SU-DHL-6 (cell line): ENCODE measurements around the gene RYR2.

Experiments
- H2AFZ ChIP-seq: fragments of 200-600 bp; sonication (generic); 2 replicates; pipeline ENCODE4 v1.6.1; 2014; ENCODE audit warnings: low read depth, mild to moderate bottlenecking, moderate library complexity, mixed read lengths, antibody characterized with exemption, low read length; ENCODE audit not compliant: severe bottlenecking
- H3F3A ChIP-seq: fragments of 200-600 bp; shearing (Covaris generic); 2 replicates; pipeline ENCODE4 v1.6.0; 2016; ENCODE audit warnings: antibody characterized with exemption, mild to moderate bottlenecking; ENCODE audit not compliant: insufficient read depth
- H3K27ac ChIP-seq: fragments of 200-600 bp; sonication (generic); 2 replicates; pipeline ENCODE4 v1.5.1; 2016; ENCODE audit warnings: low read depth, mild to moderate bottlenecking, low read length, moderate library complexity, mixed read lengths
- H3K27me3 ChIP-seq: fragments of 200-600 bp; sonication (generic), shearing (Covaris generic); 2 replicates; pipeline ENCODE4 v1.6.0; 2014; ENCODE audit warnings: mild to moderate bottlenecking, low read length
- H3K36me3 ChIP-seq: fragments of 200-600 bp; sonication (generic); 2 replicates; pipeline ENCODE4 v1.6.1; 2014; ENCODE audit warnings: mild to moderate bottlenecking, low read length, mixed read lengths
- H3K4me2 ChIP-seq: fragments of 300-600, 200-600 bp; shearing (Covaris generic), sonication (generic); 2 replicates; pipeline ENCODE4 v1.6.0; 2014; ENCODE audit warnings: low read length, low read depth, mild to moderate bottlenecking; ENCODE audit not compliant: poor library complexity, severe bottlenecking
- H3K4me3 ChIP-seq: fragments of 200-600 bp; sonication (generic); 2 replicates; pipeline ENCODE4 v1.5.1; 2014; ENCODE audit warnings: antibody characterized with exemption, low read length, mild to moderate bottlenecking, mixed read lengths; ENCODE audit not compliant: insufficient read depth, poor library complexity, severe bottlenecking
- H3K79me2 ChIP-seq: fragments of 200-600 bp; sonication (generic); 2 replicates; pipeline ENCODE4 v1.6.1; 2014; ENCODE audit warnings: mild to moderate bottlenecking, low read length, moderate library complexity; ENCODE audit not compliant: insufficient read depth
- H3K9ac ChIP-seq: fragments of 200-600 bp; sonication (generic); 2 replicates; pipeline ENCODE4 v1.7.0; 2014; ENCODE audit warnings: mild to moderate bottlenecking, low read length
- H3K9me2 ChIP-seq: fragments of 200-600 bp; sonication (generic); replicated peaks from 2 replicates; pipeline ENCODE4 v1.6.1; 2014; ENCODE audit warnings: low read length; ENCODE audit not compliant: insufficient read depth
- H3K9me3 ChIP-seq: fragments of 200-600 bp; sonication (generic); 2 replicates; pipeline ENCODE4 v1.6.1; 2014; ENCODE audit warnings: low read length, mixed read lengths; ENCODE audit not compliant: insufficient read depth
- H4K20me1 ChIP-seq: fragments of 200-600 bp; sonication (generic); 2 replicates; pipeline ENCODE4 v1.6.1; 2014; ENCODE audit warnings: low read depth, mild to moderate bottlenecking, antibody characterized with exemption, low read length, moderate library complexity, mixed read lengths
- EZH2phosphoT487 ChIP-seq: fragments of 200-600 bp; sonication (generic), shearing (Covaris generic); conservative IDR thresholded peaks from 2 replicates; pipeline ENCODE4 v1.6.1; 2018; ENCODE audit warnings: mild to moderate bottlenecking, antibody characterized with exemption, low read length, moderate library complexity, mixed read lengths
- TF ChIP-seq, protein P1 (sequence below): fragments of 200-600 bp; sonication (generic); IDR thresholded peaks from one replicate; pipeline ENCODE4 v1.5.1; 2017; ENCODE audit warnings: antibody characterized with exemption, mild to moderate bottlenecking, low read length, moderate library complexity; ENCODE audit not compliant: insufficient read depth, poor library complexity, severe bottlenecking

RYR2 gene

DNA sequence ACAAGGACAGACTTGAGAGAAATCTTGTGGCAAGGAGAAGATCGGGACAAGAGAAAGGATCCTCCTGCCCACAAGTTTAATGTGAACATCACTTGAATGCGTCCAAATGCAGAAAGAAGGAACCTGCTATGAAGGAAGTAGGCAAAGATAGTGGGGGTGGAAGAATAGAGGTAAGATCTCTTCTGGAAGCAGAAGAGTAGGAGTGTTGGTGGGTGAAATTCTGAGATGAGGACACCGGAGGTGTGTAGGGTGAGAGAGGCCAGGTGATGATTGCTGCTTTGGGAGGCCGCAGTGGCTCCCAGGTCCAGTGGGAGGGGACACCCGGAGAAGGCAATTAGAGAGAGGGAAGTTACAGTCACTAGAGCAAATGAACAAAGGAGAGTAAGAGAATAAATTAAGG is 6.8 kb downstream of the RYR2 start:
- H4K20me1 ChIP-seq = no peaks in the 10 kb centered on the region
- H3K36me3 ChIP-seq = no peaks in the 10 kb centered on the region
- TF ChIP-seq EZH2phosphoT487 = no peak
- TF ChIP-seq, protein P1, sequence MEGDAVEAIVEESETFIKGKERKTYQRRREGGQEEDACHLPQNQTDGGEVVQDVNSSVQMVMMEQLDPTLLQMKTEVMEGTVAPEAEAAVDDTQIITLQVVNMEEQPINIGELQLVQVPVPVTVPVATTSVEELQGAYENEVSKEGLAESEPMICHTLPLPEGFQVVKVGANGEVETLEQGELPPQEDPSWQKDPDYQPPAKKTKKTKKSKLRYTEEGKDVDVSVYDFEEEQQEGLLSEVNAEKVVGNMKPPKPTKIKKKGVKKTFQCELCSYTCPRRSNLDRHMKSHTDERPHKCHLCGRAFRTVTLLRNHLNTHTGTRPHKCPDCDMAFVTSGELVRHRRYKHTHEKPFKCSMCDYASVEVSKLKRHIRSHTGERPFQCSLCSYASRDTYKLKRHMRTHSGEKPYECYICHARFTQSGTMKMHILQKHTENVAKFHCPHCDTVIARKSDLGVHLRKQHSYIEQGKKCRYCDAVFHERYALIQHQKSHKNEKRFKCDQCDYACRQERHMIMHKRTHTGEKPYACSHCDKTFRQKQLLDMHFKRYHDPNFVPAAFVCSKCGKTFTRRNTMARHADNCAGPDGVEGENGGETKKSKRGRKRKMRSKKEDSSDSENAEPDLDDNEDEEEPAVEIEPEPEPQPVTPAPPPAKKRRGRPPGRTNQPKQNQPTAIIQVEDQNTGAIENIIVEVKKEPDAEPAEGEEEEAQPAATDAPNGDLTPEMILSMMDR = no peak
- no peak overlapping the region for H3K4me2 ChIP-seq
- no peaks in the 10 kb centered on the region for H3K9me3 ChIP-seq
- no peak overlapping the region for H2AFZ ChIP-seq
- no peak overlapping the region for H3K27ac ChIP-seq
- H3K79me2 ChIP-seq = no peaks in the 10 kb centered on the region
- no peaks in the 10 kb centered on the region for H3K9me2 ChIP-seq
- no peaks in the 10 kb centered on the region for H3F3A ChIP-seq
- H3K4me3 ChIP-seq = no peak overlapping the region
- no peaks in the 10 kb centered on the region for H3K27me3 ChIP-seq
- H3K9ac ChIP-seq = no peak overlapping the region

DNA sequence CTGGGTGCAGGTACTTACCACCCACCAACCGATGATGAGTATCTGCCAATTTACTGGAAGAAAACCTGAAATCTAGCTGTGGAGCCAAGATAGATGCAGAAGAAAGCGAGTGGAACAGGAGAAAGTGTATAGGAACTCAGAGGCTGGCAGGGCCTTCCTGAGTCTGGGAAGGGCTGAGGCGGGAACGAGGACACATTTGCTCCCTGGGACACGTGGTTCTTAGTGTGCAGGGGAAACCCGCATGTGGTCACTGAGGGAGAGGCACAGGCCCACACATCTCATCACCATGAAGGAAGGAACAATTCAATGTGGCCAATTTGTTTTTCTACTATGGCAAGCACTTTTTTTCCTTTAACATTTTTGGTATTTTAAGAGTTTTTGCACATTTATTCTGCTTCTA is 8.2 kb downstream of the RYR2 start:
- Histone ChIP-seq H3F3A (no peaks in the 10 kb centered on the region), H3K79me2 (no peaks in the 10 kb centered on the region), H3K9ac (no peak overlapping the region), H3K9me2 (no peaks in the 10 kb centered on the region), H3K9me3 (no peaks in the 10 kb centered on the region), H3K27me3 (no peaks in the 10 kb centered on the region), H3K36me3 (no peaks in the 10 kb centered on the region), H2AFZ (no peak overlapping the region), H3K4me2 (no peak overlapping the region), H3K27ac (no peak overlapping the region), H4K20me1 (no peaks in the 10 kb centered on the region), H3K4me3 (no peak overlapping the region)
- no peak for TF ChIP-seq EZH2phosphoT487
- TF ChIP-seq, protein P1 = no peak

DNA sequence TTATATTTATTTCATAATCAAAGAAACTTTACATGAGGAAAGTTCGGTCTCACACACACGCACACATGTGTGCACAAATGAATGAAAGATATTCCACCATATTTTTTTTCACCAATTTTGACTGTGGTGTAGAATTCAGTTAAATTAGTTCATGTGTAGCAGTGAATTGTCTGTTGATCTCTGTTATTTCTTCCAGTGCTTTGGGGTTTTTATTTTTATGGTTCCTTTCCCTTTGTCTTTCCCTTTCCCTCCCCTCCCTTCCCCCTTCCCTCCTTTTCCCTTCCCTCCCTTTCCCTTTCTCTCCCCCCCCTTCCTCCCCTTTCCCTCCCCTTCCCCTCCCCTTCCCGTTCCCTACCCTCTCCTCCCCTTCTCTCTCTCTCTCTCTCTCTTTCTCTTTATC is 8.9 kb downstream of the RYR2 start:
- Histone ChIP-seq H3K36me3 (no peaks in the 10 kb centered on the region), H3K9ac (no peak overlapping the region), H3K27ac (no peak overlapping the region), H3K9me3 (no peaks in the 10 kb centered on the region), H2AFZ (no peak overlapping the region), H3K27me3 (no peaks in the 10 kb centered on the region), H3F3A (no peaks in the 10 kb centered on the region), H3K79me2 (no peaks in the 10 kb centered on the region), H3K9me2 (no peaks in the 10 kb centered on the region), H4K20me1 (no peaks in the 10 kb centered on the region), H3K4me3 (no peak overlapping the region), H3K4me2 (no peak overlapping the region)
- TF ChIP-seq, protein P1 = no peak
- TF ChIP-seq EZH2phosphoT487 = no peak
